Endothelial cell of umbilical vein (primary cell): Measurements from ENCODE around the gene TRAPPC14. TPM values are rescaled to one million over a fixed set of nuclear protein-coding genes. Genes with fewer than 3 reads are reported as not detected.
A peak's percentile ranks its signal among the peaks of the same experiment; 100 is the strongest.

ENCODE experiments used
- BruUV-seq: library from RNA; stranded (reverse); fragments of 400-500 nt; replicated peaks from 2 replicates; lab custom pipeline; 2021; lab: Mats Ljungman, UMichigan
- CTCF ChIA-PET: fragments of 300-600, 350-600 bp; sonication (Branson Sonifier 250); formaldehyde crosslinking; loops from one replicate; lab custom pipeline; 2021; ENCODE audit warnings: antibody characterized with exemption, inconsistent platforms; lab: Charles Lee
- POLR2A ChIA-PET: fragments of 300-600, 350-600 bp; sonication (Branson Sonifier 250); formaldehyde crosslinking; loops from one replicate; lab custom pipeline; 2021; ENCODE audit warnings: antibody characterized with exemption, inconsistent platforms; lab: Charles Lee
- DNase-seq: peaks from one replicate; pipeline ENCODE4 v3.0.0-alpha.2; 2011; ENCODE audit warnings: low read depth, low spot score
- FAIRE-seq: peaks from 2 replicates; lab custom pipeline; 2011; peaks lifted over from hg19 to GRCh38; lab: Jason Lieb, UNC
- H2AFZ ChIP-seq: 2 replicates; pipeline ENCODE4 v1.6.0; 2012; ENCODE audit warnings: low read depth, low read length, control low read depth, inconsistent platforms
- H3K27ac ChIP-seq: 2 replicates; pipeline ENCODE4 v1.5.1; 2011; ENCODE audit warnings: low read depth, mild to moderate bottlenecking, control low read depth, low read length, moderate library complexity; ENCODE audit not compliant: insufficient read depth
- H3K27me3 ChIP-seq, 2 experiments: 2 replicates each; pipeline versions ENCODE4 v1.6.0 to v1.6.1; 2011; ENCODE audit warnings: low read length in 2 of 2, mixed read lengths in 1 of 2; ENCODE audit not compliant: control insufficient read depth in 2 of 2, insufficient read depth in 2 of 2
- H3K36me3 ChIP-seq, 2 experiments: 2 replicates in 1 of 2; 3 replicates in 1 of 2; pipeline ENCODE4 v1.5.1; 2011; ENCODE audit warnings: low read length in 2 of 2, mild to moderate bottlenecking in 1 of 2, moderate library complexity in 1 of 2; ENCODE audit not compliant: control insufficient read depth in 2 of 2, insufficient read depth in 2 of 2; ENCODE audit errors: extremely low read depth in 1 of 2
- H3K4me1 ChIP-seq: 3 replicates; pipeline ENCODE4 v1.5.1; 2011; ENCODE audit warnings: mild to moderate bottlenecking, low read length; ENCODE audit not compliant: control insufficient read depth, insufficient read depth; ENCODE audit errors: extremely low read depth
- H3K4me2 ChIP-seq: 2 replicates; pipeline ENCODE4 v1.6.1; 2011; ENCODE audit warnings: low read length, control low read depth, mixed read lengths; ENCODE audit not compliant: insufficient read depth
- H3K4me3 ChIP-seq, 3 experiments: fragments of 200-600 bp in 1 of 3; sonication (generic), shearing (Covaris generic) in 1 of 3; replicated peaks in 1 of 3; 2 replicates each; pipeline ENCODE4 v1.5.1; 2011 to 2016; ENCODE audit warnings: control low read depth in 3 of 3, low read length in 3 of 3, mild to moderate bottlenecking in 2 of 3, inconsistent platforms in 1 of 3, low read depth in 1 of 3, moderate library complexity in 1 of 3; ENCODE audit not compliant: insufficient read depth in 1 of 3
- H3K79me2 ChIP-seq: 2 replicates; pipeline ENCODE4 v1.6.0; 2012; ENCODE audit warnings: low read length, inconsistent platforms; ENCODE audit not compliant: control insufficient read depth, insufficient read depth
- H3K9ac ChIP-seq: replicated peaks from 2 replicates; pipeline ENCODE3; 2011; ENCODE audit warnings: low read length, control low read depth; ENCODE audit not compliant: insufficient read depth; ENCODE audit errors: extremely low read depth
- H3K9me1 ChIP-seq: replicated peaks from 3 replicates; pipeline ENCODE4 v1.6.0; 2011; ENCODE audit warnings: mild to moderate bottlenecking, low read length; ENCODE audit not compliant: control insufficient read depth, insufficient read depth; ENCODE audit errors: extremely low read depth
- H3K9me3 ChIP-seq: replicated peaks from 2 replicates; pipeline ENCODE4 v1.5.1; 2012; ENCODE audit warnings: low read length, inconsistent platforms; ENCODE audit not compliant: control insufficient read depth, insufficient read depth
- H4K20me1 ChIP-seq: replicated peaks from 2 replicates; pipeline ENCODE3; 2011; ENCODE audit warnings: mild to moderate bottlenecking, low read length; ENCODE audit not compliant: control insufficient read depth, insufficient read depth; ENCODE audit errors: extremely low read depth
- EZH2 ChIP-seq: IDR thresholded peaks from 2 replicates; pipeline ENCODE4 v1.6.1; 2012; ENCODE audit warnings: borderline replicate concordance, low read depth, mild to moderate bottlenecking, moderate library complexity, low read length, inconsistent platforms; ENCODE audit not compliant: severe bottlenecking
- FOS ChIP-seq: IDR thresholded peaks from 2 replicates; pipeline ENCODE4 v1.6.1; 2011; ENCODE audit warnings: mild to moderate bottlenecking, low read length, moderate library complexity, borderline replicate concordance; ENCODE audit not compliant: insufficient read depth
- GATA2 ChIP-seq: IDR thresholded peaks from 2 replicates; pipeline ENCODE4 v1.7.0; 2011; ENCODE audit warnings: low read depth, mild to moderate bottlenecking, moderate library complexity, mixed read lengths, low read length; ENCODE audit not compliant: insufficient read length, insufficient read depth
- JUN ChIP-seq: IDR thresholded peaks from 2 replicates; pipeline ENCODE4 v1.6.1; 2011; ENCODE audit warnings: borderline replicate concordance, low read depth; ENCODE audit not compliant: insufficient read length, insufficient read depth
- MAX ChIP-seq: IDR thresholded peaks from 2 replicates; pipeline ENCODE4 v1.6.1; 2011; ENCODE audit not compliant: insufficient read depth, insufficient read length
- MYC ChIP-seq: IDR thresholded peaks from one replicate; pipeline ENCODE4 v1.6.1; 2011; ENCODE audit warnings: mild to moderate bottlenecking, low read depth, low read length
- POLR2A ChIP-seq: IDR thresholded peaks from 2 replicates; pipeline ENCODE4 v1.6.1; 2012; ENCODE audit warnings: low read depth, mild to moderate bottlenecking, control low read depth, low read length
- POLR2AphosphoS5 ChIP-seq: IDR thresholded peaks from 2 replicates; pipeline ENCODE4 v1.6.1; 2012; ENCODE audit warnings: low read depth, mild to moderate bottlenecking, control low read depth, low read length, moderate library complexity; ENCODE audit not compliant: insufficient read depth
- dilution Hi-C: fragments of 300-500 bp; cut with MboI; formaldehyde crosslinking; loops from one replicate; pipeline ENCODE4 v1.15.0; 2019; ENCODE audit warnings: low sequenced_read_pairs; ENCODE audit not compliant: extremely low pct_ligation_motif_present
- intact Hi-C: fragments of 100-400 bp; cut with micrococcal nuclease; formaldehyde crosslinking; loops from one replicate; pipeline ENCODE4 v1.10.0; 2022
- polyA plus RNA-seq, 4 experiments: library from polyadenylated mRNA; depleted of rRNA in 3 of 4; stranded (reverse) in 3 of 4; unstranded in 1 of 4; fragments of >200 nt; gene quantifications; 2 replicates each; pipeline versions ENCODE4 v1.2.1 to v1.2.3, GENCODE V29; 2011 to 2012; ENCODE audit warnings: missing spikeins in 1 of 4
- total RNA-seq: library from RNA; stranded (reverse); gene quantifications from 2 replicates; pipeline ENCODE4 v1.2.3, GENCODE V29; 2021
- TF ChIP-seq, protein P1 (sequence below), 2 donors: IDR thresholded peaks; 1 replicate in 1 of 2; 2 replicates in 1 of 2; pipeline ENCODE4 v1.5.1; 2011; ENCODE audit warnings: low read length in 2 of 2, mild to moderate bottlenecking in 2 of 2, moderate library complexity in 2 of 2, control low read depth in 1 of 2, inconsistent platforms in 1 of 2, low read depth in 1 of 2; ENCODE audit not compliant: insufficient read depth in 1 of 2; ENCODE audit errors: extremely low read depth in 1 of 2

TRAPPC14 gene
- total and polyA plus RNA-seq, 2 donors (not counting 3 experiments of a cell fraction or from before 2014, with no cell fraction given): 13.3 to 23.0 TPM

- Histone ChIP-seq H3K9ac (peak within 1 kb of the TSS; percentile 92), H2AFZ (peak within 1 kb of the TSS; percentile 99), H3K27ac (peak within 1 kb of the TSS; percentile 47), H3K27me3 (peaks cover 2 to 5% of the 10 kb centered on the region in 2 experiments), H3K36me3 (peaks cover 0 to 3% of the 10 kb centered on the region in 2 experiments), H3K9me3 (no peaks in the 10 kb centered on the region), H3K4me3 (peak within 1 kb of the TSS; percentile 76 to 99 (median 91)), H3K4me2 (peak within 1 kb of the TSS; percentile 89), H3K9me1 (no peaks in the 10 kb centered on the region), H3K79me2 (peaks cover 4% of the 10 kb centered on the region), H3K4me1 (peaks cover 5% of the 10 kb centered on the region), H4K20me1 (no peaks in the 10 kb centered on the region)
- ChIA-PET POLR2A (interaction anchor here (0.6 to 0.9 kb wide), 5 partner anchors 11 to 159 kb away, joined by 3 to 5 read pairs (median 3); no protein-coding TSS in a partner anchor), CTCF (interaction anchor here (0.7 to 1.9 kb wide), 4 partner anchors 11 to 14 kb away, joined by 3 to 17 read pairs (median 6); partner anchors contain the start of gene GAL3ST4)
- intact Hi-C loops (loop anchor here (1.0 to 2.0 kb wide), 2 partner anchors 19 to 77 kb away; partner anchors contain the start of genes AP4M1, MCM7 and TRAPPC14), dilution Hi-C loops (no loop called here)
- peak; percentile 99 for DNase-seq
- BruUV-seq: no TSS peak
- FAIRE-seq: peak; percentile 99
- no peak for TF ChIP-seq JUN
- TF ChIP-seq FOS: no peak
- no peak for TF ChIP-seq GATA2
- peak; percentile 60 for TF ChIP-seq POLR2AphosphoS5
- no peak for TF ChIP-seq EZH2
- TF ChIP-seq MAX: peak; percentile 92
- TF ChIP-seq MYC: peak; percentile 69
- TF ChIP-seq POLR2A: peak; percentile 85
- TF ChIP-seq, protein P1, sequence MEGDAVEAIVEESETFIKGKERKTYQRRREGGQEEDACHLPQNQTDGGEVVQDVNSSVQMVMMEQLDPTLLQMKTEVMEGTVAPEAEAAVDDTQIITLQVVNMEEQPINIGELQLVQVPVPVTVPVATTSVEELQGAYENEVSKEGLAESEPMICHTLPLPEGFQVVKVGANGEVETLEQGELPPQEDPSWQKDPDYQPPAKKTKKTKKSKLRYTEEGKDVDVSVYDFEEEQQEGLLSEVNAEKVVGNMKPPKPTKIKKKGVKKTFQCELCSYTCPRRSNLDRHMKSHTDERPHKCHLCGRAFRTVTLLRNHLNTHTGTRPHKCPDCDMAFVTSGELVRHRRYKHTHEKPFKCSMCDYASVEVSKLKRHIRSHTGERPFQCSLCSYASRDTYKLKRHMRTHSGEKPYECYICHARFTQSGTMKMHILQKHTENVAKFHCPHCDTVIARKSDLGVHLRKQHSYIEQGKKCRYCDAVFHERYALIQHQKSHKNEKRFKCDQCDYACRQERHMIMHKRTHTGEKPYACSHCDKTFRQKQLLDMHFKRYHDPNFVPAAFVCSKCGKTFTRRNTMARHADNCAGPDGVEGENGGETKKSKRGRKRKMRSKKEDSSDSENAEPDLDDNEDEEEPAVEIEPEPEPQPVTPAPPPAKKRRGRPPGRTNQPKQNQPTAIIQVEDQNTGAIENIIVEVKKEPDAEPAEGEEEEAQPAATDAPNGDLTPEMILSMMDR (IDR thresholded peaks at IDR 0.05; ENCODE audit: extremely low read depth in 1 of 2, insufficient read depth in 1 of 2, low read depth in 1 of 2, low read length in 2 of 2): no peak
These were observed 18.8 kb upstream of the TRAPPC14 start, which contains the start of the genes GPC2 and STAG3 for GRCh38 chr7:100177045-100178001. GPC2 (minus strand) TSS chr7:100177381; CDS start chr7:100177199, 182 bp downstream. STAG3 (plus strand) TSS chr7:100177918; CDS start chr7:100180557, 2,639 bp downstream.
